ENCODE measurements around the gene HOXD10. TPM values are rescaled to one million over a fixed set of nuclear protein-coding genes. Genes with fewer than 3 reads are reported as not detected.

The HOXD10 gene
- total and polyA plus RNA-seq, 2 of the 13 experiments (the other 11 are each of a cell fraction or from before 2014, with no cell fraction given): not detected

DNA sequence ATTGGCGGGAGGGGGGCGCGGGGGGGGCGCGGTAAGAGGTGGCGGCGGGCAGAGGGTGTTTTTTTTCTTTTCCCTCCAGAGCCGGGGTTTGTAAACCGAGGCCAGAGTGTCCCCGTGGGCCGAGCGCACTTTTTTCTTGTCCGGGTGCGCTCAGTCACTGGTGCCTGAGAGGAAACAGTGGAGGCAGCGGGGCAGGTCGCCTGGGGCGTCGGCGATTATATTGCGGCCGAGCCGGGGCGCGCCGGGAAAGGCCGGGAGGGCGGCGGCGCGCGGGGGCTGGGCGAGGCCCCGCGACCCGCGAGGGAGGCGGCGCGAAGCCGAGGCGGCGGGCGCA, 13.2 kb downstream of the HOXD10 start (continued):
- TF ChIP-seq, protein P1, sequence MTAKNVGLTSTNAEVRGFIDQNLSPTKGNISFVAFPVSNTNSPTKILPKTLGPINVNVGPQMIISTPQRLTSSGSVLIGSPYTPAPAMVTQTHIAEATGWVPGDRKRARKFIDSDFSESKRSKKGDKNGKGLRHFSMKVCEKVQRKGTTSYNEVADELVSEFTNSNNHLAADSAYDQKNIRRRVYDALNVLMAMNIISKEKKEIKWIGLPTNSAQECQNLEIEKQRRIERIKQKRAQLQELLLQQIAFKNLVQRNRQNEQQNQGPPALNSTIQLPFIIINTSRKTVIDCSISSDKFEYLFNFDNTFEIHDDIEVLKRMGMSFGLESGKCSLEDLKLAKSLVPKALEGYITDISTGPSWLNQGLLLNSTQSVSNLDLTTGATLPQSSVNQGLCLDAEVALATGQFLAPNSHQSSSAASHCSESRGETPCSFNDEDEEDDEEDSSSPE (CRISPR knock-in tag; IDR thresholded peaks at IDR 0.05): no peak

DNA sequence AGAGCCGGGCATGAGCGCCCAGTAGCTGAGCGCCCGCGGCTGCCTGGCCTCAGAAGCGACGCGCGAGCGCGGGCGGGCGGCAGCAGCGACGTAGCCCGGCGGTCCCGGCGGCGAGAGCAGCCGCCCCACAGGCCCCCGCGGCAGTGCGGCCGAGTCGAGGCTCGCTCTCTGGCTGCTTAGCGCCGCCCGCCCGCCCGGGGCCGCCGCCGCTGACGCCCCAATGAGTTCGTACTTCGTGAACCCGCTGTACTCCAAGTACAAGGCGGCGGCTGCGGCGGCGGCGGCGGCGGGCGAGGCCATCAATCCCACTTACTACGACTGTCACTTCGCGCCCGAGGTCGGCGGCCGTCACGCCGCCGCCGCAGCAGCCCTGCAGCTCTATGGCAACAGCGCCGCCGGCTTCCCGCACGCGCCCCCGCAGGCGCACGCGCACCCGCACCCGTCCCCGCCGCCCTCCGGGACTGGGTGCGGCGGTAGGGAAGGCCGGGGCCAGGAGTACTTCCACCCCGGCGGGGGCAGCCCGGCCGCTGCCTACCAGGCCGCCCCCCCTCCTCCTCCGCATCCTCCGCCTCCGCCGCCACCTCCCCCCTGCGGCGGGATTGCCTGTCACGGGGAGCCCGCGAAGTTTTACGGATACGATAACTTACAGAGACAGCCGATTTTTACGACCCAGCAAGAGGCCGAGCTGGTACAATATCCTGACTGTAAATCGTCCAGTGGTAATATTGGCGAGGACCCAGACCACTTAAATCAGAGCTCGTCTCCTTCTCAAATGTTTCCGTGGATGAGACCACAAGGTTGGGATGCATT, 13.8 kb downstream of the HOXD10 start:
- H3K27ac ChIP-seq (ENCODE audit: extremely low read length, insufficient read depth, low read length): no peak overlapping the region
- H3K9ac ChIP-seq (ENCODE audit: insufficient read depth, low read depth, low read length): no peak overlapping the region
- H3K4me2 ChIP-seq (ENCODE audit: low read depth, low read length): no peak overlapping the region
- no peak overlapping the region for H3K4me3 ChIP-seq (replicated peaks in 1 of 3; ENCODE audit: insufficient read depth in 1 of 3, low read depth in 2 of 3, low read length in 3 of 3)
- H2AFZ ChIP-seq (ENCODE audit: low read length): no peak overlapping the region
- no peak for TF ChIP-seq IRF2 (CRISPR knock-in tag; IDR thresholded peaks at IDR 0.05)
- no peak for TF ChIP-seq NCOA2 (CRISPR knock-in tag; IDR thresholded peaks at IDR 0.05)
- no peak for TF ChIP-seq SALL1 (CRISPR knock-in tag; IDR thresholded peaks at IDR 0.05)
- TF ChIP-seq NBN (conservative IDR thresholded peaks at IDR 0.05): no peak
- TF ChIP-seq, protein P2, sequence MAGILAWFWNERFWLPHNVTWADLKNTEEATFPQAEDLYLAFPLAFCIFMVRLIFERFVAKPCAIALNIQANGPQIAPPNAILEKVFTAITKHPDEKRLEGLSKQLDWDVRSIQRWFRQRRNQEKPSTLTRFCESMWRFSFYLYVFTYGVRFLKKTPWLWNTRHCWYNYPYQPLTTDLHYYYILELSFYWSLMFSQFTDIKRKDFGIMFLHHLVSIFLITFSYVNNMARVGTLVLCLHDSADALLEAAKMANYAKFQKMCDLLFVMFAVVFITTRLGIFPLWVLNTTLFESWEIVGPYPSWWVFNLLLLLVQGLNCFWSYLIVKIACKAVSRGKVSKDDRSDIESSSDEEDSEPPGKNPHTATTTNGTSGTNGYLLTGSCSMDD (CRISPR knock-in tag; IDR thresholded peaks at IDR 0.05): no peak
- no peak for TF ChIP-seq CBX5 (CRISPR knock-in tag; IDR thresholded peaks at IDR 0.05; ENCODE audit: borderline replicate concordance)
- TF ChIP-seq ZNF33A (CRISPR knock-in tag; IDR thresholded peaks at IDR 0.05; ENCODE audit: borderline replicate concordance): no peak
- TF ChIP-seq, protein P3, sequence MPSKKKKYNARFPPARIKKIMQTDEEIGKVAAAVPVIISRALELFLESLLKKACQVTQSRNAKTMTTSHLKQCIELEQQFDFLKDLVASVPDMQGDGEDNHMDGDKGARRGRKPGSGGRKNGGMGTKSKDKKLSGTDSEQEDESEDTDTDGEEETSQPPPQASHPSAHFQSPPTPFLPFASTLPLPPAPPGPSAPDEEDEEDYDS (CRISPR knock-in tag; IDR thresholded peaks at IDR 0.05): no peak
- TF ChIP-seq CREM (IDR thresholded peaks at IDR 0.05): no peak
- no peak for TF ChIP-seq CREM (CRISPR knock-in tag; IDR thresholded peaks at IDR 0.05)
- no peak for TF ChIP-seq RBM39 (IDR thresholded peaks at IDR 0.05; ENCODE audit: low read depth, low read length, poor library complexity, severe bottlenecking)
- TF ChIP-seq ZMAT3 (CRISPR knock-in tag; conservative IDR thresholded peaks at IDR 0.05): no peak
- TF ChIP-seq, protein P4, sequence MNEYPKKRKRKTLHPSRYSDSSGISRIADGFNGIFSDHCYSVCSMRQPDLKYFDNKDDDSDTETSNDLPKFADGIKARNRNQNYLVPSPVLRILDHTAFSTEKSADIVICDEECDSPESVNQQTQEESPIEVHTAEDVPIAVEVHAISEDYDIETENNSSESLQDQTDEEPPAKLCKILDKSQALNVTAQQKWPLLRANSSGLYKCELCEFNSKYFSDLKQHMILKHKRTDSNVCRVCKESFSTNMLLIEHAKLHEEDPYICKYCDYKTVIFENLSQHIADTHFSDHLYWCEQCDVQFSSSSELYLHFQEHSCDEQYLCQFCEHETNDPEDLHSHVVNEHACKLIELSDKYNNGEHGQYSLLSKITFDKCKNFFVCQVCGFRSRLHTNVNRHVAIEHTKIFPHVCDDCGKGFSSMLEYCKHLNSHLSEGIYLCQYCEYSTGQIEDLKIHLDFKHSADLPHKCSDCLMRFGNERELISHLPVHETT (CRISPR knock-in tag; conservative IDR thresholded peaks at IDR 0.05): no peak
- TF ChIP-seq, protein P5, sequence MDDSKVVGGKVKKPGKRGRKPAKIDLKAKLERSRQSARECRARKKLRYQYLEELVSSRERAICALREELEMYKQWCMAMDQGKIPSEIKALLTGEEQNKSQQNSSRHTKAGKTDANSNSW (CRISPR knock-in tag; IDR thresholded peaks at IDR 0.05; ENCODE audit: borderline replicate concordance): no peak
- no peak for TF ChIP-seq ZNF451 (CRISPR knock-in tag; IDR thresholded peaks at IDR 0.05)
- TF ChIP-seq, protein P6, sequence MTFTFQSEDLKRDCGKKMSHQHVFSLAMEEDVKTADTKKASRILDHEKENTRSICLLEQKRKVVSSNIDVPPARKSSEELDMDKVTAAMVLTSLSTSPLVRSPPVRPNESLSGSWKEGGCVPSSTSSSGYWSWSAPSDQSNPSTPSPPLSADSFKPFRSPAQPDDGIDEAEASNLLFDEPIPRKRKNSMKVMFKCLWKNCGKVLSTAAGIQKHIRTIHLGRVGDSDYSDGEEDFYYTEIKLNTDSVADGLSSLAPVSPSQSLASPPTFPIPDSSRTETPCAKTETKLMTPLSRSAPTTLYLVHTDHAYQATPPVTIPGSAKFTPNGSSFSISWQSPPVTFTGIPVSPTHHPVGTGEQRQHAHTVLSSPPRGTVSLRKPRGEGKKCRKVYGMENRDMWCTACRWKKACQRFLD (CRISPR knock-in tag; IDR thresholded peaks at IDR 0.05; ENCODE audit: borderline replicate concordance): no peak
- no peak for TF ChIP-seq ZNF547 (CRISPR knock-in tag; IDR thresholded peaks at IDR 0.05)
- no peak for TF ChIP-seq ZNF589 (CRISPR knock-in tag; conservative IDR thresholded peaks at IDR 0.05)
- no peaks in the 10 kb centered on the region for H3K79me2 ChIP-seq (ENCODE audit: insufficient read depth, low read length)
- ChIA-PET POLR2A (no interaction called here), CTCF (ENCODE audit: low intra/inter-chr PET ratio, low total read pairs) (no interaction called here)
- H3K4me1 ChIP-seq (ENCODE audit: insufficient read depth, low read length): no peaks in the 10 kb centered on the region
- peaks cover 7 to 81% of the 10 kb centered on the region in 2 experiments for H3K27me3 ChIP-seq (ENCODE audit: control insufficient read depth in 1 of 2, insufficient read depth in 2 of 2, low read length in 2 of 2)
- no TSS peak for BruUV-seq (replicated peaks)
- no peaks in the 10 kb centered on the region for H3K36me3 ChIP-seq (replicated peaks in 1 of 2; ENCODE audit: control insufficient read depth in 1 of 2, insufficient read depth in 2 of 2, low read length in 2 of 2)
- WGBS (ENCODE audit: low lambda C conversion rate): 84% methylated on average over 97 of the region's 100 CpGs
- no peak for FAIRE-seq
- intact Hi-C loops (cut with micrococcal nuclease; ENCODE audit: unreplicated experiment) (no loop called here), in situ Hi-C loops (cut with HindIII; ENCODE audit: extremely low pct_ligation_motif_present, low pct_unique_long_range_greater_than_20kb) (no loop called here)
- H4K20me1 ChIP-seq (ENCODE audit: insufficient read depth, low read length): no peaks in the 10 kb centered on the region
- no peak for DNase-seq (ENCODE audit: low spot score)
- no peaks in the 10 kb centered on the region for H3K9me3 ChIP-seq (ENCODE audit: low read length)
- no peak for ATAC-seq

Measured in HepG2 (cell line).